ENCODE data around the gene DGCR8.

Gene DGCR8

DNA sequence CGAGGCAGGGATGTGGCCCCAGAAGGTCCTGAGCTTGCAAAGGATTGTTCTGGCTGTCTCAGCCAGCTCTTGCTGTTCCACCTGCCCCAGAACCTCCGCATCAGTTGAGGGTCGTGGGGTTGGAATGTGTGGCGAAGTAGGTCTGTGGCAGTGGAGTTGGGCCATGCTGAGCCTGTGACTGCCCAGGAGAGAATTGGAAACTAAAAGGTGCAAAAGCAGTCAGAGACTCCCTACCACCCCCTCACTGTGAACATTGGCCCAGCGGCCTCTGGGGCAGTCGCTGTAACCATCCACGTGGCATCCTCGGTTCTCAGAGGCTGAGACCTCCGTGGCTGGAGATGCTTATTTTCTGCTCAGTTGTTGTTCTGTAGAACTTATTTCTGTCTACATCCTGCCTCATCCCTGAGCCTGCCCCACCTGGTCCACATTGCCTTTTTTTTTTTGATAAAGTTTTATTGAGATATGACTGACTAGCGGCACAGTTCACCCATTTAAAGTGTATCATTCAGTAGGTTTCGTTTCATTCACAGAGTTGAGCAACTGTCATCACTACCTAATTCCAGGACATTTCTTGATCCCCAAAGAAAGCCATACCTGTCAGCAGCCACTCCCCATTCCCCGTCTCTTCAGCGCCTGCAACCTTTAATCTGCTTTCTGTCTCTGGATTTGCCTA lies 22.3 kb upstream of the DGCR8 start:
- TF ChIP-seq, protein P1, sequence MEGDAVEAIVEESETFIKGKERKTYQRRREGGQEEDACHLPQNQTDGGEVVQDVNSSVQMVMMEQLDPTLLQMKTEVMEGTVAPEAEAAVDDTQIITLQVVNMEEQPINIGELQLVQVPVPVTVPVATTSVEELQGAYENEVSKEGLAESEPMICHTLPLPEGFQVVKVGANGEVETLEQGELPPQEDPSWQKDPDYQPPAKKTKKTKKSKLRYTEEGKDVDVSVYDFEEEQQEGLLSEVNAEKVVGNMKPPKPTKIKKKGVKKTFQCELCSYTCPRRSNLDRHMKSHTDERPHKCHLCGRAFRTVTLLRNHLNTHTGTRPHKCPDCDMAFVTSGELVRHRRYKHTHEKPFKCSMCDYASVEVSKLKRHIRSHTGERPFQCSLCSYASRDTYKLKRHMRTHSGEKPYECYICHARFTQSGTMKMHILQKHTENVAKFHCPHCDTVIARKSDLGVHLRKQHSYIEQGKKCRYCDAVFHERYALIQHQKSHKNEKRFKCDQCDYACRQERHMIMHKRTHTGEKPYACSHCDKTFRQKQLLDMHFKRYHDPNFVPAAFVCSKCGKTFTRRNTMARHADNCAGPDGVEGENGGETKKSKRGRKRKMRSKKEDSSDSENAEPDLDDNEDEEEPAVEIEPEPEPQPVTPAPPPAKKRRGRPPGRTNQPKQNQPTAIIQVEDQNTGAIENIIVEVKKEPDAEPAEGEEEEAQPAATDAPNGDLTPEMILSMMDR (IDR thresholded peaks at IDR 0.05; ENCODE audit: low read depth, low read length): no peak
- H3K4me3 ChIP-seq (ENCODE audit: low read depth, low read length): no peak overlapping the region

DNA sequence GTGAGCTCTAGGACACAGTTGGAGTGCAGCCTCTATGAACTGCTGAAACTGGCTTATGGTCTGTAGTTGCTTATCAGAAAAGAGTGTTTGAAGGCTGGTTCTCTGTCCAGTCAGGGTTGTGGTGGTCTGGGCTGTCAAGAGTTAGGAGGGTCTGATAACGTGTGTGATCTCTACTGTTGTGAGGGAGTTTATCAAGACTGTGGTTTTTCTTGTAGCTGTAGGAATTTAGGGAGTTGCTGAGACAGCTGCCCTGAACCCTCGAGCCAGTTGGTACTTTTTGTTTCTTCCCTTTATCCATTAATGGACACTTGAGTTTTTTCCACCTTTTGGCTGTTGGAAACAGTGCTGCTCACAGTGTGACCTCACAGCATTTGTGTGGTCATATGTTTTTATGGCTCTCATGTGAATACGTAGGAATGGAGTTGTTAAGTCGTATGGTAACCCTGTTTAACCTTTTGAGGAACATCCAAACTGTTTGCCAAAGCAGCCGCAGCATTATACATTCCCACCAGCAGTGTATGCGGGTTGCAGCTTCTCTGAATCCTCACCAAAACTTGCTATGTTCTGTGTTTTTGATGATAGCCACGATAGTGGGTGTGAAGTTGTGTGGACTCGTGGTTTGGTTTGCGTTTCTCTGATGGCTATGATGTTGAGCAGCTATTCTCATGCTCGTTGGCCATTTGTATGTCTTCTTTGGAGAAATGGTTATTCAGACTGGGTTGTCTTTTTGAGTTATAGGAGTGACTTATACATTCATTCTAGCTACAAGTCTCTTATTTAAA lies 20.9 kb upstream of the DGCR8 start:
- TF ChIP-seq, protein P1 (IDR thresholded peaks at IDR 0.05; ENCODE audit: low read depth, low read length): no peak

DNA sequence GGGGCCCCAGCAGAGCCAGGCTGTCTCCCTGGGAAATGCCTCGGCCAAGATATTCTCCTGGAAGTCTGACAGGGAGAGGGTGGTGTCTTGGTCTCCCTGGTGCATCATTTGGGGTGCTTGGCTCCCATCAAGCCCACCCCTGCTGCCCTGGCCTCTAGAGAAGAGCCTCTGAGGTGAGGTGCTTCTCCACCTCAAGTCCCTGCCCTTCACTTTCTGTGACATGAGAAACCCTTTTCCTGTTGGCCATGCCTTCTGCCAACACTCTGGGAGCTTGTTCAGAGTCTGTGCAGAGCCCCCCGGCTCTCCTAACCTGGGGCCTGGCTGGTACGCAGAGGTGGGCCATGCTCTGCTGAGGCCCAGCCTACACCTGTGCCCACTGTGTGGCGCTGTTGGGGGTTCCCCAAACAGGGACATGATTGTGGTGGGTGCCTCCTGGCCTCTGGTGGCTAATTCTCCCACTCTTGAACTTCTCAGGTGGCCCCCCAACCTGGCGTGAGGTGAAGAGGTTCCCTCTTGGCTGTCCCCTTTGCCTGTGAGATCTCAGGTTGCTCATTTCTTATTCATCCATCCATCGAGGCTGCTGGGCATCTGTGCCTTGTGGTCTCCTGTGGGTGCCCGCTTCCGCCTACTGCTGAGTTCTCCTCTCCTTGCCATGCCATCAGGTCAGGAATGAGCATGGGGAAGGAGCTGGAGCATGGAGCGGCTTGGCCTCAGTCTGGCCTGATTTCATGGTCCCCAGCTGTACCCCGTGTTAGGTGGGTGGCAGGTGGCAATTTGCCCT lies 19.2 kb upstream of the DGCR8 start:
- H3K4me3 ChIP-seq (ENCODE audit: low read depth, low read length): no peak overlapping the region
- TF ChIP-seq, protein P1 (IDR thresholded peaks at IDR 0.05; ENCODE audit: low read depth, low read length): no peak

More for the DNA sequence above, 20.9 kb upstream of the DGCR8 start:
- no peak overlapping the region for H3K4me3 ChIP-seq (ENCODE audit: low read depth, low read length)

DNA sequence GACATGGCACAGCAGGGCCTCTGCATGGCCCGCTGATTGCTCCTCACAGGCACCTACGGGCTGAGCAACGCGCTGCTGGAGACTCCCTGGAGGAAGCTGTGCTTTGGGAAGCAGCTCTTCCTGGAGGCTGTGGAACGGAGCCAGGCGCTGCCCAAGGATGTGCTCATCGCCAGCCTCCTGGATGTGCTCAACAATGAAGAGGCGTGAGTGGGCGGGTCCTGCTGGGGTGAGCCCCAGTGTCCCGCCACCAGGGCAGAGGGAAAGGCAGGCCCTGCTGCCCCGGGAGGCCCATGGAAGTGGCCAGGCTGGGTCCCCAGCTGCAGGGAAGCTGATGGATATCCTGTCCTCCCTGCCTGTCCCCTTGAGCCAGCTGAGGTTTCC lies 18.6 kb upstream of the DGCR8 start:
- no peak overlapping the region for H3K4me3 ChIP-seq (ENCODE audit: low read depth, low read length)
- TF ChIP-seq, protein P1 (IDR thresholded peaks at IDR 0.05; ENCODE audit: low read depth, low read length): no peak

DNA sequence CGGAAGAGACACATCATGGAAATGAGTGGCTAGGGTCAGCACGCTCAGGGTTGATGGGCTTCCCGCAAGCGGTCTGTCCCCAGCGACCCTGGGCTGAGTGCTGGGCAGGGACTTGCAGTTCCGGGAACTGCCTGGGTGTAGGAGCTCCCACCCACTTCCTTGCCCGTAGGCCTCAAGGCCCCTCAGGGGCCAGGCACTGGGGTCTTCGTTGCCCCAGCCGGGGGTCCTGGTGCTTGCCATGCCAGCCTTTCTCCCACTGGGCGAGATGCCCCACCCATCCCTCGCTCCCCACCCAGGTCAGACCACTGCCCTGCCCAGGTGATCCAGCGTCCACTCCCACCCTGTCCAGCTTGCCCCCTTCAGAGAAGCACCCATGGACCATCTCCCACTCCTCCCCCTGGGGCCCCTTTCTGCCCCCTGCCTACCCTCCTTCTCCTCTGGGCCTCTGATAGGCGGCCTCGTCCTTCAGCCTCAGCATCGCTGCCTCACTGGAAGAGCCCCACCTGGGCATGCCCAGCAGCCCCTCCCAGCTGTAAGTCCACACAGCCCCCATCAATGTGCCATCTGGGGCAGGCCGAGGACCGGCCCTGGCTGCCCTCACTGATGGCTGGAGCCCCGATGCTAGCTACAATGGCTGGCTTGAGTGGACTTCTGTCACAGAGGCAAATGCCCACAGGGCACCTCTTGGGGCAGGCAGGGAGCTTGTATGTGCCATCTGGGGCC lies 17.8 kb upstream of the DGCR8 start:
- H3K4me3 ChIP-seq (ENCODE audit: low read depth, low read length): no peak overlapping the region
- TF ChIP-seq, protein P1 (IDR thresholded peaks at IDR 0.05; ENCODE audit: low read depth, low read length): no peak

DNA sequence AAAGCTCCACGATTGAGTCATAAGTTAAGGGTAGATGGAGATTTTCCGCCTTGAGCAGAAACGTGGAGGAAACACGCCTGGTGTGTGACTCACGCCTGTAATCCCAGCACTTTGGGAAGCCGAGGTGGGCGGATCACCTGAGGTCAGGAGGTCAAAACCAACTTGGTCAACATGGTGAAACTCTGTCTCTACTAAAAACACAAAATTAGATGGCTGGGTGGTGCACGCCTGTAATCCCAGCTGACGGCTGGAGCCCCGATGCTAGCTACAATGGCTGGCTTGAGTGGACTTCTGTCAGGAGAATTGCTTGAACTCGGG lies 17.3 kb upstream of the DGCR8 start:
- H3K4me3 ChIP-seq (ENCODE audit: low read depth, low read length): no peak overlapping the region
- TF ChIP-seq, protein P1 (IDR thresholded peaks at IDR 0.05; ENCODE audit: low read depth, low read length): no peak

Measured in WI38 (cell line).